IPS-NIHi7 (cell line): ENCODE results near the gene KCNK6.

Source experiments
- DNase-seq: peaks from one replicate; pipeline ENCODE4 v3.0.0; 2012; ENCODE audit warnings: mixed read lengths; ENCODE audit errors: extremely low spot score

Gene KCNK6

GRCh38 chr19:38319421-38320258, at the start of gene KCNK6:
TSS of gene KCNK6 (plus strand) at chr19:38319845. CDS start at chr19:38319951, 106 bp downstream.
- peak; percentile 43 for DNase-seq

- no peak for DNase-seq
Observed at GRCh38 chr19:38270587-38271167, 49.0 kb upstream of the KCNK6 start.

GRCh38 chr19:38273499-38273898, 46.1 kb upstream of the KCNK6 start:
- DNase-seq: no peak

GRCh38 chr19:38274739-38275138, 44.9 kb upstream of the KCNK6 start:
- no peak for DNase-seq

- DNase-seq: no peak
Observed at GRCh38 chr19:38276942-38277517, 42.6 kb upstream of the KCNK6 start.

GRCh38 chr19:38277549-38277948, 42.1 kb upstream of the KCNK6 start:
- no peak for DNase-seq

GRCh38 chr19:38277969-38278680, 41.5 kb upstream of the KCNK6 start:
- DNase-seq: no peak

- DNase-seq: no peak
Observed at GRCh38 chr19:38278751-38279150, 40.9 kb upstream of the KCNK6 start.

- no peak for DNase-seq
Observed at GRCh38 chr19:38280030-38280921, 39.4 kb upstream of the KCNK6 start.

- DNase-seq: no peak
Observed at GRCh38 chr19:38281811-38282566, 37.7 kb upstream of the KCNK6 start.

GRCh38 chr19:38283271-38283670, 36.4 kb upstream of the KCNK6 start:
- DNase-seq: no peak

- no peak for DNase-seq
Observed at GRCh38 chr19:38284422-38284821, 35.2 kb upstream of the KCNK6 start.

GRCh38 chr19:38285567-38285966, 34.1 kb upstream of the KCNK6 start:
- DNase-seq: no peak

GRCh38 chr19:38287604-38288003, 32.0 kb upstream of the KCNK6 start:
- DNase-seq: no peak

- no peak for DNase-seq
Observed at GRCh38 chr19:38288123-38288855, 31.4 kb upstream of the KCNK6 start.

- DNase-seq: no peak
Observed at GRCh38 chr19:38289955-38290354, 29.7 kb upstream of the KCNK6 start.

GRCh38 chr19:38290631-38291147, 29.0 kb upstream of the KCNK6 start:
- DNase-seq: no peak

GRCh38 chr19:38291855-38292254, 27.8 kb upstream of the KCNK6 start:
- DNase-seq: no peak

GRCh38 chr19:38293281-38293680, 26.4 kb upstream of the KCNK6 start:
- no peak for DNase-seq

- no peak for DNase-seq
Observed at GRCh38 chr19:38294090-38294489, 25.6 kb upstream of the KCNK6 start.
